HG03159 (cell line): ENCODE results near the gene CEBPZOS.

Experiments used
- ATAC-seq: cut with Tn5 transposase; IDR thresholded peaks from one replicate; pipeline ENCODE4 v1.9.1; 2021; ENCODE audit warnings: mild to moderate bottlenecking, moderate library complexity; ENCODE audit not compliant: unreplicated experiment

The CEBPZOS gene

GRCh38 chr2:37196320-37197195 lies at the start of gene CEBPZOS:
TSS of gene CEBPZOS (plus strand) at chr2:37196496. CDS start at chr2:37199705, 3,209 bp downstream.
- peak; percentile 71 for ATAC-seq

- ATAC-seq = no peak
These were observed 48.0 kb upstream of the CEBPZOS start for GRCh38 chr2:37148325-37148724.

GRCh38 chr2:37149626-37150322 lies 46.5 kb upstream of the CEBPZOS start:
- no peak for ATAC-seq

GRCh38 chr2:37153224-37153623 lies 43.1 kb upstream of the CEBPZOS start:
- no peak for ATAC-seq

GRCh38 chr2:37154785-37155184 lies 41.5 kb upstream of the CEBPZOS start:
- no peak for ATAC-seq

- peak; percentile 25 for ATAC-seq
These were observed 40.0 kb upstream of the CEBPZOS start for GRCh38 chr2:37156071-37156856.

- ATAC-seq = peak; percentile 83
These were observed 39.2 kb upstream of the CEBPZOS start, which contains the start of gene EIF2AK2 for GRCh38 chr2:37156857-37157714. TSS of gene EIF2AK2 (minus strand) at chr2:37156980. CDS start at chr2:37147806, 9,174 bp downstream.

GRCh38 chr2:37164757-37165156 lies 31.5 kb upstream of the CEBPZOS start:
- no peak for ATAC-seq

GRCh38 chr2:37167636-37168180 lies 28.6 kb upstream of the CEBPZOS start:
- ATAC-seq = no peak

- ATAC-seq = peak; percentile 50
These were observed 27.9 kb upstream of the CEBPZOS start for GRCh38 chr2:37168217-37168981.

GRCh38 chr2:37171624-37171950 lies 24.7 kb upstream of the CEBPZOS start:
- no peak for ATAC-seq

- ATAC-seq = no peak
These were observed 22.6 kb upstream of the CEBPZOS start for GRCh38 chr2:37173741-37174140.

- ATAC-seq = no peak
These were observed 16.2 kb upstream of the CEBPZOS start for GRCh38 chr2:37180006-37180639.

- ATAC-seq = no peak
These were observed 15.7 kb upstream of the CEBPZOS start for GRCh38 chr2:37180640-37181039.

GRCh38 chr2:37181726-37182684 lies 14.3 kb upstream of the CEBPZOS start:
- ATAC-seq = no peak

- ATAC-seq = no peak
These were observed 7.7 kb upstream of the CEBPZOS start, which contains the start of gene SULT6B1 for GRCh38 chr2:37188570-37188969. TSS of gene SULT6B1 (minus strand) at chr2:37188670. CDS start at chr2:37188640, 30 bp downstream.

GRCh38 chr2:37189452-37190153 lies 6.7 kb upstream of the CEBPZOS start:
- no peak for ATAC-seq
